H9 (cell line): ENCODE results near the gene BRD1. TPM values are rescaled to one million over a fixed set of nuclear protein-coding genes. Genes with fewer than 3 reads are reported as not detected.

Source experiments
- DNase-seq: peaks from one replicate; pipeline ENCODE4 v3.0.0-alpha.2; 2017
- H2AFZ ChIP-seq: one replicate; pipeline ENCODE4 v1.6.1; 2013; ENCODE audit warnings: mild to moderate bottlenecking, low read length, control low read depth, moderate library complexity
- H2AK5ac ChIP-seq: 2 replicates; pipeline ENCODE4 v1.6.1; 2013; ENCODE audit warnings: low read length, control low read depth, mixed read lengths; ENCODE audit not compliant: insufficient read length
- H2BK120ac ChIP-seq: one replicate; pipeline ENCODE4 v1.6.1; 2013; ENCODE audit warnings: low read depth, mild to moderate bottlenecking, low read length, control low read depth, inconsistent platforms; ENCODE audit not compliant: poor library complexity, severe bottlenecking
- H2BK12ac ChIP-seq: 2 replicates; pipeline ENCODE4 v1.6.1; 2013; ENCODE audit warnings: low read length, control low read depth, mixed read lengths, low read depth; ENCODE audit not compliant: insufficient read length
- H2BK15ac ChIP-seq: 2 replicates; pipeline ENCODE4 v1.6.1; 2013; ENCODE audit warnings: low read depth, low read length, control low read depth
- H2BK20ac ChIP-seq: one replicate; pipeline ENCODE4 v1.6.1; 2013; ENCODE audit warnings: low read depth, mild to moderate bottlenecking, low read length, control low read depth, inconsistent platforms; ENCODE audit not compliant: poor library complexity, severe bottlenecking
- H2BK5ac ChIP-seq: 2 replicates; pipeline ENCODE4 v1.6.1; 2013; ENCODE audit warnings: low read length, control low read depth, mixed read lengths; ENCODE audit not compliant: insufficient read length
- H3K14ac ChIP-seq: 2 replicates; pipeline ENCODE4 v1.6.1; 2013; ENCODE audit warnings: low read length, control low read depth; ENCODE audit not compliant: insufficient read depth
- H3K18ac ChIP-seq: 2 replicates; pipeline ENCODE4 v1.6.1; 2013; ENCODE audit warnings: low read depth, mild to moderate bottlenecking, mixed read lengths, low read length, control low read depth; ENCODE audit not compliant: insufficient read length
- H3K23ac ChIP-seq: 2 replicates; pipeline ENCODE4 v1.6.1; 2013; ENCODE audit warnings: low read length, control low read depth, mixed read lengths, low read depth; ENCODE audit not compliant: insufficient read length
- H3K23me2 ChIP-seq: 2 replicates; pipeline ENCODE4 v1.6.1; 2013; ENCODE audit warnings: low read depth, mild to moderate bottlenecking, mixed read lengths, low read length, control low read depth; ENCODE audit not compliant: insufficient read length, poor library complexity, severe bottlenecking
- H3K27ac ChIP-seq: 2 replicates; pipeline ENCODE4 v1.5.1; 2013; ENCODE audit warnings: low read length, control low read depth, mixed read lengths, low read depth; ENCODE audit not compliant: insufficient read length
- H3K27me3 ChIP-seq: 2 replicates; pipeline ENCODE4 v1.6.1; 2013; ENCODE audit warnings: low read length, control low read depth, inconsistent platforms; ENCODE audit not compliant: insufficient read depth
- H3K4ac ChIP-seq: 2 replicates; pipeline ENCODE4 v1.6.1; 2013; ENCODE audit warnings: low read depth, mild to moderate bottlenecking, control low read depth, inconsistent platforms, low read length, moderate library complexity
- H3K4me1 ChIP-seq: 2 replicates; pipeline ENCODE4 v1.6.1; 2013; ENCODE audit warnings: low read length, control low read depth, inconsistent platforms; ENCODE audit not compliant: insufficient read depth
- H3K4me2 ChIP-seq: 2 replicates; pipeline ENCODE4 v1.6.1; 2013; ENCODE audit warnings: low read length, control low read depth, mixed read lengths; ENCODE audit not compliant: insufficient read length, insufficient read depth
- H3K56ac ChIP-seq: 2 replicates; pipeline ENCODE4 v1.6.1; 2013; ENCODE audit warnings: low read depth, mild to moderate bottlenecking, mixed read lengths, low read length, control low read depth; ENCODE audit not compliant: insufficient read length
- H3K79me1 ChIP-seq: 2 replicates; pipeline ENCODE4 v1.6.1; 2013; ENCODE audit warnings: low read depth, mild to moderate bottlenecking, moderate library complexity, low read length, control low read depth, inconsistent platforms; ENCODE audit not compliant: insufficient read depth, poor library complexity, severe bottlenecking
- H3K79me2 ChIP-seq: 2 replicates; pipeline ENCODE4 v1.6.1; 2013; ENCODE audit warnings: low read length, control low read depth, inconsistent platforms; ENCODE audit not compliant: insufficient read depth
- H3K9ac ChIP-seq: 2 replicates; pipeline ENCODE4 v1.6.1; 2013; ENCODE audit warnings: low read length, control low read depth, mixed read lengths; ENCODE audit not compliant: insufficient read length; ENCODE audit errors: extremely low read depth
- H3K9me3 ChIP-seq: one replicate; pipeline ENCODE4 v1.6.1; 2013; ENCODE audit warnings: low read depth, low read length, inconsistent platforms; ENCODE audit not compliant: control insufficient read depth
- H3T11ph ChIP-seq: one replicate; pipeline ENCODE4 v1.6.1; 2013; ENCODE audit warnings: mild to moderate bottlenecking, low read length, control low read depth, inconsistent platforms
- H4K20me1 ChIP-seq: one replicate; pipeline ENCODE4 v1.6.1; 2013; ENCODE audit not compliant: control insufficient read depth, insufficient read length, insufficient read depth
- H4K5ac ChIP-seq: 2 replicates; pipeline ENCODE4 v1.6.1; 2013; ENCODE audit warnings: low read depth, mild to moderate bottlenecking, mixed read lengths, low read length, control low read depth; ENCODE audit not compliant: insufficient read length
- H4K8ac ChIP-seq: replicated peaks from 2 replicates; pipeline ENCODE4 v1.6.1; 2013; ENCODE audit warnings: low read length, control low read depth, mixed read lengths, low read depth; ENCODE audit not compliant: insufficient read length
- H4K91ac ChIP-seq: 2 replicates; pipeline ENCODE4 v1.6.1; 2013; ENCODE audit warnings: low read depth, mild to moderate bottlenecking, moderate library complexity, mixed read lengths, low read length, control low read depth; ENCODE audit not compliant: insufficient read length
- H3K27ac Mint-ChIP-seq, 3 experiments: 2 replicates in 2 of 3; 3 replicates in 1 of 3; pipeline ENCODE4 v1.8.0; 2020 to 2021; ENCODE audit warnings: mixed read lengths in 3 of 3, mild to moderate bottlenecking in 1 of 3, moderate library complexity in 1 of 3
- H3K27me3 Mint-ChIP-seq: 2 replicates; pipeline ENCODE4 v1.8.0; 2021; ENCODE audit warnings: low read depth, mild to moderate bottlenecking, moderate library complexity, mixed read lengths
- H3K36me3 Mint-ChIP-seq, 3 experiments: 2 replicates in 2 of 3; 3 replicates in 1 of 3; pipeline ENCODE4 v1.8.0; 2020 to 2021; ENCODE audit warnings: low read depth in 3 of 3, mixed read lengths in 3 of 3; ENCODE audit not compliant: insufficient read depth in 1 of 3
- H3K4me1 Mint-ChIP-seq, 2 experiments: 2 replicates each; pipeline ENCODE4 v1.8.0; 2020; ENCODE audit warnings: mixed read lengths in 2 of 2
- H3K4me3 Mint-ChIP-seq, 2 experiments: 2 replicates in 1 of 2; 3 replicates in 1 of 2; pipeline ENCODE4 v1.8.0; 2020 to 2021; ENCODE audit warnings: mild to moderate bottlenecking in 2 of 2, mixed read lengths in 2 of 2, moderate library complexity in 1 of 2
- H3K9me3 Mint-ChIP-seq, 2 experiments: 2 replicates in 1 of 2; 3 replicates in 1 of 2; pipeline ENCODE4 v1.8.0; 2020; ENCODE audit warnings: mild to moderate bottlenecking in 2 of 2, mixed read lengths in 2 of 2, moderate library complexity in 1 of 2
- WGBS: extraction: QIAGEN DNeasy Blood & Tissue Kit; methylation state at CpG from one replicate; pipeline ENCODE4 v1.1.7; 2013; ENCODE audit warnings: missing lambda C conversion rate, low lambda C conversion rate, mixed read lengths; ENCODE audit not compliant: insufficient read length; ENCODE audit errors: extremely low coverage; 5-methylcytosine and 5-hydroxymethylcytosine counted together
- total RNA-seq: library from RNA; stranded (reverse); gene quantifications from 2 replicates; pipeline ENCODE4 v1.2.1, GENCODE V29; 2021
- TF ChIP-seq, protein P1 (sequence below): fragments of 200-600 bp; sonication (generic); conservative IDR thresholded peaks from 3 replicates; pipeline ENCODE4 v1.8.0; 2021; ENCODE audit warnings: antibody characterized with exemption, mild to moderate bottlenecking

Gene BRD1
- total RNA-seq, 1 experiment from 2014 or later: 51.3 TPM

DNA sequence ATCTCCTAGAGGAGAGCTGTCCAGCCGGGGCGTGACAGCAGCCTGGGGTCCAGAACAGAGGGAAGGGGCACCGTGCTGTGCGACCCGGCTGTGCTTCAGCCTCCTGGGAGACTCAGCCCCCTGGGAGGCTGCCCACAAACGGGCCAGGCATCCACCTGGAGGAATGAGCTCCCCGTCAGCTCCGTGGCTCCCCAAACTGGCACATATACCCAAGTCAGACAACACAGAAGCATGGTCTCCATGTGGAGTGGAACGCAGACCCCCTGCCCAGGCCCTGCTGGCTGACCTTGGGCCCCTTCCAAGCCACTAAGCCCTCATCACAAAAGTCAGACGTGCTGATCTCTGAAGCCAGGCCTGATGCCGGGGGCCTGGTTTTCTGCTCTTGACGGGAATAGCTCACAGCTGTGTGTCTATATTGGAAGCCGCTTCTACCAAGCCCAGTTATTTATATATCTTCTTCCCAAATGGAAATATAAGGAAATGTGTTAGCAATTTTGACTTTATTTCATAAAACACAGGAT, 91.7 kb downstream of the BRD1 start:
- Mint-ChIP-seq H3K9me3 (peaks cover 32 to 38% of the 10 kb centered on the region in 2 experiments), H3K27ac (no peak overlapping the region), H3K36me3 (peaks cover 5 to 7% (median 6%) of the 10 kb centered on the region in 3 experiments; a peak in 5 of 7 replicates), H3K27me3 (peaks cover 72% of the 10 kb centered on the region), H3K4me1 (peaks cover 5 to 7% of the 10 kb centered on the region in 2 experiments), H3K4me3 (no peak overlapping the region)
- no peak overlapping the region for H3T11ph ChIP-seq
- H3K23me2 ChIP-seq: no peaks in the 10 kb centered on the region
- no peak overlapping the region for H4K5ac ChIP-seq
- H4K91ac ChIP-seq: no peak overlapping the region
- no CpG with 5 or more reads among the region's 13 CpGs for WGBS
- no peak overlapping the region for H2BK12ac ChIP-seq
- H3K79me1 ChIP-seq: no peaks in the 10 kb centered on the region
- no peak overlapping the region for H3K56ac ChIP-seq
- no peak overlapping the region for H3K27ac ChIP-seq
- 0 out of 2 replicates have a peak, but pooled peaks cover 3% of the 10 kb centered on the region for H3K4me1 ChIP-seq
- H3K23ac ChIP-seq: no peak overlapping the region
- no peak overlapping the region for H3K4me2 ChIP-seq
- H2BK120ac ChIP-seq: no peak overlapping the region
- no peaks in the 10 kb centered on the region for H3K79me2 ChIP-seq
- no peaks in the 10 kb centered on the region for H4K20me1 ChIP-seq
- no peak overlapping the region for H2AFZ ChIP-seq
- no peak overlapping the region for H3K14ac ChIP-seq
- no peak overlapping the region for H2AK5ac ChIP-seq
- no peaks in the 10 kb centered on the region; the same call in 1 of the 2 replicates for H3K27me3 ChIP-seq
- H2BK20ac ChIP-seq: no peak overlapping the region
- no peak overlapping the region for H3K9ac ChIP-seq
- H3K4ac ChIP-seq: no peak overlapping the region
- peaks cover 8% of the 10 kb centered on the region for H3K9me3 ChIP-seq
- TF ChIP-seq, protein P1, sequence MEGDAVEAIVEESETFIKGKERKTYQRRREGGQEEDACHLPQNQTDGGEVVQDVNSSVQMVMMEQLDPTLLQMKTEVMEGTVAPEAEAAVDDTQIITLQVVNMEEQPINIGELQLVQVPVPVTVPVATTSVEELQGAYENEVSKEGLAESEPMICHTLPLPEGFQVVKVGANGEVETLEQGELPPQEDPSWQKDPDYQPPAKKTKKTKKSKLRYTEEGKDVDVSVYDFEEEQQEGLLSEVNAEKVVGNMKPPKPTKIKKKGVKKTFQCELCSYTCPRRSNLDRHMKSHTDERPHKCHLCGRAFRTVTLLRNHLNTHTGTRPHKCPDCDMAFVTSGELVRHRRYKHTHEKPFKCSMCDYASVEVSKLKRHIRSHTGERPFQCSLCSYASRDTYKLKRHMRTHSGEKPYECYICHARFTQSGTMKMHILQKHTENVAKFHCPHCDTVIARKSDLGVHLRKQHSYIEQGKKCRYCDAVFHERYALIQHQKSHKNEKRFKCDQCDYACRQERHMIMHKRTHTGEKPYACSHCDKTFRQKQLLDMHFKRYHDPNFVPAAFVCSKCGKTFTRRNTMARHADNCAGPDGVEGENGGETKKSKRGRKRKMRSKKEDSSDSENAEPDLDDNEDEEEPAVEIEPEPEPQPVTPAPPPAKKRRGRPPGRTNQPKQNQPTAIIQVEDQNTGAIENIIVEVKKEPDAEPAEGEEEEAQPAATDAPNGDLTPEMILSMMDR: no peak
- H3K18ac ChIP-seq: no peak overlapping the region
- no peak for DNase-seq
- H4K8ac ChIP-seq: no peak overlapping the region
- H2BK15ac ChIP-seq: no peak overlapping the region
- H2BK5ac ChIP-seq: no peak overlapping the region
